HG03196 (cell line): ENCODE data around the gene ACOT7.
"Not testable (repeated sequence)": the region's sequence is repeated elsewhere in the genome, so short reads cannot be mapped to it uniquely, and the experiment has no call there.

Experiments used
- ATAC-seq: cut with Tn5 transposase; IDR thresholded peaks from one replicate; pipeline ENCODE4 v1.9.1; 2021; ENCODE audit not compliant: unreplicated experiment

The ACOT7 gene, protein sequence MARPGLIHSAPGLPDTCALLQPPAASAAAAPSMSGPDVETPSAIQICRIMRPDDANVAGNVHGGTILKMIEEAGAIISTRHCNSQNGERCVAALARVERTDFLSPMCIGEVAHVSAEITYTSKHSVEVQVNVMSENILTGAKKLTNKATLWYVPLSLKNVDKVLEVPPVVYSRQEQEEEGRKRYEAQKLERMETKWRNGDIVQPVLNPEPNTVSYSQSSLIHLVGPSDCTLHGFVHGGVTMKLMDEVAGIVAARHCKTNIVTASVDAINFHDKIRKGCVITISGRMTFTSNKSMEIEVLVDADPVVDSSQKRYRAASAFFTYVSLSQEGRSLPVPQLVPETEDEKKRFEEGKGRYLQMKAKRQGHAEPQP

DNA sequence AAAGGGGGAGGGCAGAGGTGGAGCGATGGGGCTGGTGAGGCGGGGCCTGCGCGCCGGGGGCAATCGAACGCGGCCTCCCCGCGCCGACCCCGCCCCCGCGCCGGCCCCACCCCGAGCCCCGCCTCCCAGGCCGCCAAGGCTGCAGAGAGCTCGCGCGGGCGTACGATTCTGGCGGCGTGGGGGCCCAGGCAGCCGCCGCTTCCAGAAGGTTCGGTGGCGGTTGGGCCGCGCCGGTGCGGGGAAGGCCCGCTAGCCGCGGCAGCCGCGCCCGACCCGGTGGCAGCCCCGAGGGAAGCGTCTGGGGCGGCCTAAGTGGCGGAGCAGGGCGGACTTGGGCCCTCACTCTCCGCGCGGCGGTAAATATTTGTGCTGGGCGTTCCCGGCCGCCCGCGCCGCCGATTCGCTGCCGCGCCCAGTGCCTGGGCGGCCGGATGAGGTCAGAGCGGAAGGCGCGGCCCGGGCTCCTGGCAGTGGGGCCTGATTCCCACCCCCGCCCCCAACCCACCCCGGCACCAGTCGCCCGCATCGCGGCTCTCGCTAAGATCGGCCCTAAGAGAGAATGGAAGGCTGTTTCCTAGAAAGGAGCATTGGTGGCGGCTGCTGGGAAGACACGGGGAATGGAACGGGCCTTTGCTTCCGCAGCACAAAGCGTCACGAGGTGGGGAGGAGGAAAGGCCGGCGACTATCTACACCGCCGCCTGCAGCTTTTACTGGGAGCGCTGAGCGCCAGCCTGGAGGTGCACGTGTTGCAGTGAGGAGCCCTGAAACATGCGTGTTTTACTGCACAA lies at the start of gene ACOT7:
ACOT7 (minus strand) TSS at position 368 of the 788 bp plus-strand sequence. CDS start 368 bp downstream, outside the sequence.
- peak; percentile 76 for ATAC-seq

GRCh38 chr1:6441586-6441985 lies 48.0 kb upstream of the ACOT7 start:
- ATAC-seq = no peak

DNA sequence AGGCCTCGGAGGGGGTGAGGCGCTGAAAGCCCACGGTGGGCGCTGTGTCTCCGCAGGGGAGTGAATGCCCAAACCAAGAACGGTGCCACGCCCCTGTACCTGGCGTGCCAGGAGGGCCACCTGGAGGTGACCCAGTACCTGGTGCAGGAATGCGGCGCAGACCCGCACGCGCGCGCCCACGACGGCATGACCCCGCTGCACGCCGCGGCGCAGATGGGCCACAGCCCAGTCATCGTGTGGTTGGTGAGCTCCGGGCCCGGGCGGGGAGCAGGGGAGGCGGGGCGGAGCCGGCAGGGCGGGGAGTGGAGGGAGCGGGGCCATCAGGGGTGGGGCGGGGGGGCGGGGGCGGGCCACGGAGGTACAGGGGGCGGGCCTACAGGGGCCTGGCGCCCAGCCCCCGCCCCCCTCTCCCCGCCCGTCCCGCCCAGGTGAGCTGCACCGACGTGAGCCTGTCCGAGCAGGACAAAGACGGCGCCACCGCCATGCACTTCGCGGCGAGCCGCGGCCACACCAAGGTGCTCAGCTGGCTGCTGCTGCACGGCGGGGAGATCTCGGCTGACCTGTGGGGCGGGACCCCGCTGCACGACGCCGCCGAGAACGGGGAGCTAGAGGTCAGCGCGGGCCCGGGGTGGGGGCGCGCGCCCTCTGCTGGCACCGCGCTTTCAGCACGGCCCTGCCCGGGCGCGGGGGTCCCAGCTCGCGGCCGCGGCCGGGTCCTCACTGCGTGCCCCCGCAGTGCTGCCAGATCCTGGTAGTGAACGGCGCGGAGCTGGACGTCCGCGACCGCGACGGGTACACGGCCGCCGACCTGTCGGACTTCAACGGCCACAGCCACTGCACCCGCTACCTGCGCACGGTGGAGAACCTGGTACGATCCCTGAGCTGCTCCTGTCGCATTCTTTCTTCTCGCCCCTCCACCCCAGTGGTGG lies 46.9 kb upstream of the ACOT7 start:
- ATAC-seq = no peak

- ATAC-seq = no peak
Observed at GRCh38 chr1:6438047-6438525, 44.5 kb upstream of the ACOT7 start.

DNA sequence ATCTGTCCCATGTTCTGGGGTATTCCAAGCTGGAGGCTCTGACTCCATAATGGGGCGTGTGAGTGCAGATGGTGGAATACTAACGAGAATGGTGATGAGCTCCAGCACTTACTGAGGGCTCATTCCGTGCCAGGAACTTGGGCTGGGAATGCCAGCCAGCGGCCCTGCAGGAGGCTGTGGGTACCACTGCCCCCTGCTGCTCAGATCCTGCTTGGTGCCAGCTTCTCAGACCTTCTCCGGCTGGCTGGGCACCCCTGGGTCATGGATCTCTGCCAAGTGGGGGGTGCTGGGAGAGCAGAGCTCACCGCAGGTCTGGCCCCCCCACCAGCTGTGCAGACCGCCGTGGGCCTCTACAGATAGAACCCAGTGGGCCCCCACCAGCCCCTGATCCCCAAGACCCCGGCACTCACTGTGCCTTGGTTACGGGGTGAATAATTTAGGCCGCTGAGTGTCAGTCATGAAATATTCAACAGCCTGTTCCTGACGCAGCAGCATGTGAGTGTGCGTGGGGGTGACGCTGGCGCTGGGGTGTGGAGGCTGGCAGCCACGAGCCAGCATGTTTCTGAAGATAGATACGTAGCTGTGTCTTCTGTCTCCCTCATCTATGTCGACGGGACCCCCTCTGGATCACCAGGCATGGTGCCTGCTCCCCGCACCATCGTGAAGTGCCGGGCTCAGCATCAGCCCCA lies 43.6 kb upstream of the ACOT7 start:
- not testable (repeated sequence) for ATAC-seq

DNA sequence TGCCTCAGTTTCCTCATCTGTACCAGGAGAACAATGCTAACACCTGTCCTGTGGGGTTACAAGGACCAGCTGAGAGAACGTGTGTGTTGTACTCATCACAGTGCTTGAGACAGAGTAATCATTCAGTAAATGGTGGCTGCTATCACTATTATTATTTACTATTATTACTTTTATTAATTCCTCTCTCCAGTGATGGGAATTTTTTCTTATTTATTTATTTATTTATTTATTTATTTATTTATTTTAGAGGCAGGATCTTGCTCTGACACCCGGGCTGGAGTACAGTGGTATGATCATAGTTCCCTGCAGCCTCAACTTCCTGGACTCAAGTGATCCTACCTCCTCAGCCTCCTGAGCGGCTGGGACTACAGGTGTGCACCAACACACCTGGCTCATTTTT lies 42.7 kb upstream of the ACOT7 start:
- ATAC-seq = not testable (repeated sequence)

- no peak for ATAC-seq
Observed at GRCh38 chr1:6435547-6435946, 42.0 kb upstream of the ACOT7 start.

GRCh38 chr1:6435129-6435528 lies 41.6 kb upstream of the ACOT7 start:
- ATAC-seq = no peak

DNA sequence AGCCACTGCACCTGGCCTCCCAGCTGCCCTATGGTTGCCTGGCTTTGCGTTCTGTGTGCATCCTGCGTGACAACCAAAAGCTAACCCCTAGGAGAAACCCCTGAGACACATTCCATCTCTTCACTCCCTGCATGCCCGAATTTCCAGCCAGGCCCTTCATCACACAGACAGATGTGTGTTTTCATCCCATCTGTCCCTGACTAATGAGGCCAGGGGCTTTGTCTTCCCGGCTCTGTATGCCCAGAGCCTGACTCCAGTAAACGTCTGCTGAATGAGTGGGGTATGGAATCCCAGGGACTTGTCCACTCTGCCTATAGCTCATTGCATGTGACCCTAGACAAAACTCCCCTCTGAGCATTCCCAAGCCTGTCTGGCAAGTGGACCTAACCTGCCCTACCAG lies 40.6 kb upstream of the ACOT7 start:
- ATAC-seq = no peak

DNA sequence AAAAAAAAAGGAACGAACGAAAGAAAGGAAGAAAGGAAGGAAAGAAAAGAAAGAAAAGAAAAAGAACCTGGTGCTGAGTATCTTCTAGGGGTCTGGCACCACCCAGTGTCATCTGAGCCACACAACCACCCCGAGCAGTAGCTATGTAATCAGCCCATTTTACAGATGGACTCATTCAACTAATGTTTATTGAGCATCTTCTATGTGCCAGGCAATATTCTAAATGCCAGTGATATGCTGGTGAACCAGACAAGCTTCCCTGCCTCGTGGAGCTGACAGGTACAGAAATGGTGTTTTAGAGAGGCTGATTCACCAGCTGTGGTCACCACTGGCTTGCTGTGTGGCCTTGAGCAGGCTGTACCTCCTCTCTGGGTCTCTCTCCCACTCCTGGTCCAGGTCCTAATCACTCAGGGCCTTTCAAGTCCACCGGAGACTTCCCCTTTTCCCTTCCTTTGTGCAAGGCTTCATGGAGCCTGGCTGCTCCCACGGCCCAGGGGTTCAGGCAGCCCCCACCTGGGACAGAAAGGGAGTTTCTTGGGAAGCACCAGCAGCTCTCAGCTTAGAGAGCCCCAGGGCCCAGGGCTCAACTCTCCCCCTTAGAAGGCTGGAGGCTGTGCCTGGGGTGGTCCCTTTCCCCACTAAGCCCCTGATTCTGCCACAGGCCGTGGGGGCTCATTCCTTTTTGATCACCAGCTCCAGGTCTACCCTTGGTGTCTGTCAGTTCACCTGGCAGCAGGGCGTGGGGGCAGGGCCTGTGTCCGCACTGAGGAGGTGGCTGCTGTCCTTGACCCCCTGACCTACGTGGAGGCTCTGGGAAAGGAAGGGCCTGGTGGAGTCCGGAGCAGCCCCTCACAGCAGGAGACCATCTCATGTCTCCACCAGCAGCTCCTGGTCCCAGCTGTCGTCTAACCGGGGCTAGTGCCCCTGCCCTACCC lies 38.3 kb upstream of the ACOT7 start:
- not testable (repeated sequence) for ATAC-seq

GRCh38 chr1:6429660-6430411 lies 36.3 kb upstream of the ACOT7 start:
- ATAC-seq = not testable (repeated sequence)

DNA sequence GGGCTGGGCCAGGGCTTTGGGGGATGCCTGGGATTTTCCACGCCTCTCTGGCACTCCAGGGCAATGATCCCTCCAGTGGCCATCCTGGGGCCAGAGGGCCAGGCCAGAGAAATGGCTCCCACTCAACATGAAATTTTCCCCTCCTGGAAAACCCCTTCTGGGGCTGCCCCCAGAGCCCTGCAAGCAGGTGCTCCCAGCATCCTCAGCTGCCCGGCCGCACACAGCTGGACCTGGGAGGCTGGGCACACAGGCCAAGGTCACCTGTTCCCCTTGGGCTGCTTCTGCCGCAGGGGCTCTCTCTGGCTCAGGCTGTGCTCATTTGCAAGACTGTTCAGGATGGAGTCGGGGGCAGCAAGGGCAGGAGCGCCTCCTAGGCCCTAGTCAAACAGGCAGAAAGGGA lies 34.9 kb upstream of the ACOT7 start:
- ATAC-seq = not testable (repeated sequence)

GRCh38 chr1:6427441-6428390 lies 34.1 kb upstream of the ACOT7 start:
- no peak for ATAC-seq

GRCh38 chr1:6426972-6427350 lies 33.4 kb upstream of the ACOT7 start:
- ATAC-seq = no peak

DNA sequence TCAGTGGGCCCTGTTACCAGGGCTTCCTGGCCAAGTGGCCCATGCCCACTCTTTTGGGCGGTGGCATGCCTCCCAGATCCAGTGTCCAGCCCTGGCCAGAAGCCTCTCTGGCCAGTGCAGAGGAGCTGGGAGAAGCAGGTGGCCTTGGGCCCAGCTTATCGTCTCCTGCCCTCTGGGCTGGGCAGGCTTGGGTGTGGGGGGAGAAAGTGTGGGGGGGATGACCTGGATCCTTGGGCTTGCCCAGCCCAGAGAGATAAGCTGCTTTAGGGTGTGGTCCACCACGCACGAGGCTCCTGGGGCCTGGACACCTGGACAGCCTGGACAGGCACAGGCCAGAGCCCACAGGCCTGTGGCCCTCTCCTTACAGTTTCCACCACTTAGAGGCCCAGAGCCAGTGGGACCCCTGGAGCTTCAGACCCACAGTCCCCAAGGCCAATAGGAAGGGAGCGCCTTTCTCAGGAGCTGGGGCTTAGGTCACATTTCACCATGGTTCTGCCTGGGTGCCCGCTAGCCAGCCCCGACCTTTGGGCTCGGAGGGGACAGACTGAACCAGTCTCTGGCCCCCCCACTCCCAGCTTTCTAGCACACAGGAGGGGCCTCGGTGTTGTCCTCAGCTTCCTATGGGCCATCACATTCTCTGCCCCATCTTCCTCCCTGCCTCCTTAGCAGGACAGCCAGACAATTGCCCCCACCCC lies 32.9 kb upstream of the ACOT7 start:
- ATAC-seq = no peak

GRCh38 chr1:6425658-6426057 lies 32.1 kb upstream of the ACOT7 start:
- ATAC-seq = no peak
